Adrenal gland (tissue), 5 donors: ENCODE results near the gene CHD1.

Experiments used
- CTCF ChIP-seq, 6 experiments: fragments of 450-650 bp in 4 of 6; fragments of 200-600 bp in 2 of 6; sonication (generic) in 1 of 6; IDR thresholded peaks; 1 replicate in 5 of 6; 2 replicates in 1 of 6; pipeline versions ENCODE4 v1.5.1 to v1.8.0; 2016 to 2021; ENCODE audit warnings: antibody characterized with exemption in 6 of 6, mild to moderate bottlenecking in 2 of 6, moderate library complexity in 1 of 6
- POLR2A ChIP-seq, 2 donors: fragments of 450-650 bp; IDR thresholded peaks; one replicate each; pipeline ENCODE4 v1.6.1; 2017; ENCODE audit warnings: antibody characterized with exemption in 2 of 2, mild to moderate bottlenecking in 2 of 2, moderate library complexity in 1 of 2
- donor health status: DM: no; HTN: no; CAD: no.

DNA sequence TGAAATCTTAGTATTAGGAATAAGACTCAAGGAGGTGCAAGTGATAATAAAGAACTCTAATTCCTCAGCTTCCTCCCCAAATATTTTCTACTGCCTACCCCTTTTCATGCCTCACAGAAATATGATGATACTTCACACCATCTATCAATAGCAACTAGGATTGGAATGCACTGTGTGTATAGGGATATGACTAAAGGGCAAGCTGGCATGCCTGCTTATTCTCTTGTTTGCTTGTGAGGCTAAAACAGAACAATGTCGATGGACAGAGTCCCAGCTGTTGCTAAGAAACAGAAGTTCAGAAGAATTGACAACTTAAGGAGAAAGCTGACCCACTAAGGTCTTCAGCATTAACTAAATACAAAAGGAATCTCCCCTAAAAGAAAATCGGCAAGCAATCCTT, 9.7 kb upstream of the CHD1 start:
- TF ChIP-seq CTCF (IDR thresholded peaks at IDR 0.05): no peak
- TF ChIP-seq POLR2A (IDR thresholded peaks at IDR 0.05): no peak
